K562 (cell line): ENCODE measurements around the gene MYO15A. TPM values are rescaled to one million over a fixed set of nuclear protein-coding genes. Genes with fewer than 3 reads are reported as not detected.

ENCODE experiments used
- ATAC-seq: fragments of 200-7000 bp; cut with Tn5 transposase; 3 replicates; pipeline ENCODE4 v1.9.1; 2020; ENCODE audit warnings: moderate library complexity
- BruUV-seq: library from RNA; stranded (reverse); fragments of 400-500 nt; replicated peaks from 2 replicates; lab custom pipeline; 2021; lab: Mats Ljungman, UMichigan
- CTCF ChIA-PET: fragments of 300-600 bp; formaldehyde crosslinking; extraction: SDS; loops from one replicate; lab custom pipeline; 2021; ENCODE audit warnings: low intra/inter-chr PET ratio; lab: Yijun Ruan, JAX
- POLR2A ChIA-PET: fragments of 300-600, 350-650 bp; sonication (Branson Sonifier 250); formaldehyde crosslinking; extraction: SDS; loops from one replicate; lab custom pipeline; 2021; ENCODE audit warnings: antibody characterized with exemption, inconsistent platforms; lab: Yijun Ruan, JAX
- DNase-seq, 4 experiments: peaks; one replicate each; pipeline versions ENCODE4 v3.0.0 to v3.0.0-alpha.2; 2011 to 2018; ENCODE audit warnings: low spot score in 3 of 4, mixed read lengths in 3 of 4; ENCODE audit errors: extremely low read depth in 1 of 4
- FAIRE-seq: peaks from 2 replicates; lab custom pipeline; 2011; peaks lifted over from hg19 to GRCh38; lab: Jason Lieb, UNC
- H2AFZ ChIP-seq: 2 replicates; pipeline ENCODE4 v1.6.0; 2011; ENCODE audit warnings: low read depth, low read length, control low read depth, inconsistent platforms
- H3K27ac ChIP-seq: fragments of 200-600 bp; 3 replicates; pipeline ENCODE4 v1.8.0; 2011; ENCODE audit warnings: low read depth, mild to moderate bottlenecking, control low read depth, inconsistent platforms, low read length, moderate library complexity, mixed read lengths; ENCODE audit errors: extremely low read depth
- H3K27me3 ChIP-seq, 2 experiments: fragments of 300-600 bp in 1 of 2; 2 replicates in 1 of 2; 3 replicates in 1 of 2; pipeline versions ENCODE4 v1.6.0 to v1.8.0; 2011; ENCODE audit warnings: inconsistent platforms in 2 of 2, low read length in 2 of 2, mild to moderate bottlenecking in 1 of 2, mixed read lengths in 1 of 2, moderate library complexity in 1 of 2; ENCODE audit not compliant: control insufficient read depth in 2 of 2, insufficient read depth in 2 of 2
- H3K36me3 ChIP-seq: fragments of 300-600 bp; 3 replicates; pipeline ENCODE4 v1.8.0; 2011; ENCODE audit warnings: mild to moderate bottlenecking, low read length, inconsistent platforms; ENCODE audit not compliant: control insufficient read depth, insufficient read depth
- H3K4me1 ChIP-seq, 2 experiments: fragments of 200-600 bp in 1 of 2; replicated peaks in 1 of 2; 2 replicates in 1 of 2; 3 replicates in 1 of 2; pipeline versions ENCODE4 v1.5.1 to v1.8.0; 2011; ENCODE audit warnings: inconsistent platforms in 2 of 2, low read length in 2 of 2, mild to moderate bottlenecking in 1 of 2, mixed read lengths in 1 of 2, moderate library complexity in 1 of 2; ENCODE audit not compliant: control insufficient read depth in 2 of 2, insufficient read depth in 2 of 2
- H3K4me2 ChIP-seq: 2 replicates; pipeline ENCODE4 v1.6.1; 2011; ENCODE audit warnings: low read length, control low read depth, inconsistent platforms, mixed read lengths; ENCODE audit not compliant: insufficient read depth
- H3K4me3 ChIP-seq: fragments of 200-600 bp; sonication (generic), shearing (Covaris generic); 2 replicates; pipeline ENCODE4 v1.5.1; 2016; ENCODE audit warnings: control low read depth, inconsistent platforms
- H3K79me2 ChIP-seq: fragments of 200-600 bp; 3 replicates; pipeline ENCODE4 v1.8.0; 2011; ENCODE audit warnings: low read length, inconsistent platforms; ENCODE audit not compliant: control insufficient read depth, insufficient read depth
- H3K9ac ChIP-seq, 2 experiments: 2 replicates each; pipeline versions ENCODE4 v1.6.0 to v1.6.1; 2011; ENCODE audit warnings: low read depth in 2 of 2, low read length in 2 of 2, control low read depth in 1 of 2, inconsistent platforms in 1 of 2, mild to moderate bottlenecking in 1 of 2, mixed read lengths in 1 of 2; ENCODE audit not compliant: insufficient read depth in 1 of 2
- H3K9me1 ChIP-seq: one replicate; pipeline ENCODE4 v1.6.0; 2011; ENCODE audit warnings: inconsistent platforms, mild to moderate bottlenecking, low read length, moderate library complexity; ENCODE audit not compliant: control insufficient read depth, insufficient read depth
- H3K9me3 ChIP-seq: replicated peaks from 2 replicates; pipeline ENCODE4 v1.5.1; 2011; ENCODE audit warnings: low read depth, low read length, inconsistent platforms; ENCODE audit not compliant: control insufficient read depth, insufficient read depth
- H4K20me1 ChIP-seq: replicated peaks from 2 replicates; pipeline ENCODE4 v1.6.1; 2011; ENCODE audit warnings: low read length, inconsistent platforms, mixed read lengths; ENCODE audit not compliant: control insufficient read depth, insufficient read depth
- BHLHE40 ChIP-seq: IDR thresholded peaks from 2 replicates; pipeline ENCODE4 v1.6.1; 2011; ENCODE audit warnings: low read length, improper control_type of control experiment
- EGR1 ChIP-seq: fragments of 450-650 bp; conservative IDR thresholded peaks from 2 replicates; pipeline ENCODE4 v1.6.1; 2017; ENCODE audit warnings: mild to moderate bottlenecking
- EZH2 ChIP-seq: IDR thresholded peaks from 2 replicates; pipeline ENCODE4 v1.6.1; 2012; ENCODE audit warnings: low read depth, mild to moderate bottlenecking, inconsistent platforms, low read length, borderline replicate concordance
- HDAC8 ChIP-seq: fragments of 450-650 bp; IDR thresholded peaks from 2 replicates; pipeline ENCODE4 v1.6.1; 2016; ENCODE audit warnings: mild to moderate bottlenecking, missing genetic modification characterization, moderate library complexity, missing compliant biosample characterization
- KHSRP ChIP-seq: fragments of 450-650 bp; IDR thresholded peaks from 2 replicates; pipeline ENCODE4 v1.6.1; 2017
- MEF2A ChIP-seq: IDR thresholded peaks from 2 replicates; pipeline ENCODE4 v1.6.1; 2011; ENCODE audit warnings: low read depth, mild to moderate bottlenecking, low read length, moderate library complexity; ENCODE audit not compliant: control insufficient read depth
- MTA3 ChIP-seq: fragments of 450-650 bp; formaldehyde crosslinking; IDR thresholded peaks from 2 replicates; pipeline ENCODE4 v1.6.1; 2017; ENCODE audit warnings: mild to moderate bottlenecking, borderline replicate concordance
- PRPF4 ChIP-seq: fragments of 200-400 bp; formaldehyde crosslinking; IDR thresholded peaks from one replicate; pipeline ENCODE4 v1.6.1; 2017; ENCODE audit warnings: low read length, low read depth, mild to moderate bottlenecking; ENCODE audit not compliant: insufficient read depth, poor library complexity, severe bottlenecking
- RFX1 ChIP-seq: fragments of 450-650 bp; IDR thresholded peaks from 2 replicates; pipeline ENCODE4 v1.6.1; 2016; ENCODE audit warnings: mild to moderate bottlenecking, moderate library complexity
- WHSC1 ChIP-seq: IDR thresholded peaks from one replicate; pipeline ENCODE4 v1.6.1; 2012; ENCODE audit warnings: low read length, control low read depth, inconsistent platforms
- ZNF584 ChIP-seq: fragments of 200-800 bp; sonication (Bioruptor generic); IDR thresholded peaks from 2 replicates; pipeline ENCODE4 v1.6.1; 2016; ENCODE audit warnings: low read depth, mild to moderate bottlenecking, missing genetic modification characterization, missing compliant biosample characterization
- WGBS: fragments of 100-300 bp; shearing (Covaris generic); methylation state at CpG from one replicate; pipeline ENCODE4 v1.1.6; 2016; ENCODE audit warnings: low coverage, mixed read lengths; ENCODE audit not compliant: insufficient coverage; ENCODE audit errors: missing lambda C conversion rate; 5-methylcytosine and 5-hydroxymethylcytosine counted together
- in situ Hi-C: fragments of 300-500 bp; cut with MboI; formaldehyde crosslinking; loops from 4 replicates; pipeline ENCODE4 v1.15.0; 2018; ENCODE audit warnings: inconsistent platforms, mixed read lengths
- intact Hi-C: fragments of 100-400 bp; cut with micrococcal nuclease; formaldehyde crosslinking; loops from 2 replicates; pipeline ENCODE4 v1.14.2; 2022
- polyA plus RNA-seq, 8 experiments: library from polyadenylated mRNA; depleted of rRNA in 4 of 8; stranded (reverse) in 5 of 8; unstranded in 3 of 8; fragments of >200 nt; fragmentation: Nextera tagmentation in 2 of 8; fragmentation: Illumina TruSeq in 1 of 8; extraction: Ambion mirVana in 2 of 8; extraction: Trizol in 1 of 8; gene quantifications; 2 replicates each; pipeline versions ENCODE4 v1.2.1 to v1.2.3, GENCODE V29; 2011 to 2014; ENCODE audit warnings: inconsistent platforms in 1 of 8, missing spikeins in 1 of 8
- total RNA-seq, 7 experiments: library from RNA; depleted of rRNA in 6 of 7; stranded (reverse); fragments of >200 nt in 6 of 7; fragmentation: Illumina TruSeq in 2 of 7; extraction: Trizol in 2 of 7; gene quantifications; 2 replicates each; pipeline versions ENCODE4 v1.2.1 to v1.2.3, GENCODE V29; 2011 to 2021; ENCODE audit warnings: low replicate concordance in 1 of 7
- TF ChIP-seq, protein P1 (sequence below): fragments of 450-650 bp; IDR thresholded peaks from 2 replicates; pipeline ENCODE4 v1.6.1; 2018; ENCODE audit warnings: mild to moderate bottlenecking, low read depth; ENCODE audit not compliant: partially characterized antibody
- TF ChIP-seq, protein P2 (sequence below): fragments of 450-650 bp; IDR thresholded peaks from 2 replicates; pipeline ENCODE4 v1.6.1; 2016

The MYO15A gene
- total and polyA plus RNA-seq, 9 of the 15 experiments (the other 6 are each of a cell fraction or from before 2014, with no cell fraction given): 0.05 to 0.88 (median 0.14) TPM; not detected in 1

DNA sequence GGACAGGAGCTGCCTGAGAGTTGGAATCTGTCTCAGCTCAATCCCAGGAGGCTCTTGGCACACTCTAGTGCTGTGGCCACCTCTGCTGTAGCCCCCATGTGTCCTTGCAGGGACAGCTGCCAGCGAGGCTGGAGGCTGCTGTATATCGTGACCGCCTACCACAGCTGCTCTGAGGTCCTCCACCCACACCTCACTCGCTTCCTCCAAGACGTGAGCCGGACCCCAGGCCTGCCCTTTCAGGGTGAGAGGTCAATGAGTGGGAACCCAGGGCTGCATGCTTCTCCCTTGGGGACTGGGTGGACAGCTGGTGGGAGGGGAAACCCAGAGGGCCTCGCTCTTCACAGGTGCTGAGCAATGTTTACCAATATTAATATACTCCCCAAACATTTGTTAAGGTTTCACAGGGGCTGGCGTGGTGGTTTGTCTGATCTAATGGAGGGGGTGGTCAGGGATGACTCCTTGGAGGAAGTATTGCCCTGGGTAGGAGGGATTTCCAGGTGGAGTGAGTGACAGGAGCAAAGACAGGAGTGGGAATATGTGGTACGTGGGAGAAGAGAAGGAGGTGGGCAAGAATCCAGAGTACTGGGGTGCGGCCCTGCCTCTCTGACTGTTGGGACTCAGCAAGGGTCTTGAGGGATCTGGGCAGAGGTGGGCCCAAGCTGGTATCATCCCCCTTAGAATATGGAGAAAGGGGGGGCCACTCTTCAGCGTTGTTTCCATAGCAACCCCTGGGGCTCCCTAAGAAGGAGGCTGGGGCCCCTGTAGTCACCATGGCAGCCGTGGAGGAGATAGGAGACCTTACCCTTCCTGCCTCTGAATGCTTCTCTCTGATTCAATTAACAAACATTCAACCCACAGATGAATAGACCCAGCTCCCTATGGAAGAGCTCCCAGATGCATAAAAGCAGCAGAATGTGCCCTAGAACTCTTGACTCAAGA is 52.9 kb downstream of the MYO15A start:
- H3K4me3 ChIP-seq: no peak overlapping the region
- no peaks in the 10 kb centered on the region for H3K36me3 ChIP-seq
- FAIRE-seq: peak; percentile 19
- no TSS peak for BruUV-seq
- TF ChIP-seq KHSRP (no peak), EZH2 (no peak), RFX1 (peak; percentile 79), ZNF584 (CRISPR knock-in tag) (no peak), MEF2A (no peak), HDAC8 (tag) (no peak), MTA3 (no peak), WHSC1 (no peak), BHLHE40 (no peak), PRPF4 (no peak), EGR1 (peak; percentile 47; the same call in 1 of the 2 replicates)
- TF ChIP-seq, protein P1, sequence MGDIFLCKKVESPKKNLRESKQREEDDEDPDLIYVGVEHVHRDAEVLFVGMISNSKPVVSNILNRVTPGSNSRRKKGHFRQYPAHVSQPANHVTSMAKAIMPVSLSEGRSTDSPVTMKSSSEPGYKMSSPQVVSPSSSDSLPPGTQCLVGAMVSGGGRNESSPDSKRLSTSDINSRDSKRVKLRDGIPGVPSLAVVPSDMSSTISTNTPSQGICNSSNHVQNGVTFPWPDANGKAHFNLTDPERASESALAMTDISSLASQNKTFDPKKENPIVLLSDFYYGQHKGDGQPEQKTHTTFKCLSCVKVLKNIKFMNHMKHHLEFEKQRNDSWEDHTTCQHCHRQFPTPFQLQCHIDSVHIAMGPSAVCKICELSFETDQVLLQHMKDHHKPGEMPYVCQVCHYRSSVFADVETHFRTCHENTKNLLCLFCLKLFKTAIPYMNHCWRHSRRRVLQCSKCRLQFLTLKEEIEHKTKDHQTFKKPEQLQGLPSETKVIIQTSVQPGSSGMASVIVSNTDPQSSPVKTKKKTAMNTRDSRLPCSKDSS: no peak
- TF ChIP-seq, protein P2, sequence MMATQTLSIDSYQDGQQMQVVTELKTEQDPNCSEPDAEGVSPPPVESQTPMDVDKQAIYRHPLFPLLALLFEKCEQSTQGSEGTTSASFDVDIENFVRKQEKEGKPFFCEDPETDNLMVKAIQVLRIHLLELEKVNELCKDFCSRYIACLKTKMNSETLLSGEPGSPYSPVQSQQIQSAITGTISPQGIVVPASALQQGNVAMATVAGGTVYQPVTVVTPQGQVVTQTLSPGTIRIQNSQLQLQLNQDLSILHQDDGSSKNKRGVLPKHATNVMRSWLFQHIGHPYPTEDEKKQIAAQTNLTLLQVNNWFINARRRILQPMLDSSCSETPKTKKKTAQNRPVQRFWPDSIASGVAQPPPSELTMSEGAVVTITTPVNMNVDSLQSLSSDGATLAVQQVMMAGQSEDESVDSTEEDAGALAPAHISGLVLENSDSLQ: peak; percentile 30
- H3K27ac ChIP-seq: no peak overlapping the region
- in situ Hi-C loops (no loop called here), intact Hi-C loops (no loop called here)
- H3K27me3 ChIP-seq: no peaks in the 10 kb centered on the region
- DNase-seq: peak in 2 of 4 experiments; percentile 20 to 21
- no peaks in the 10 kb centered on the region for H3K9me1 ChIP-seq
- CTCF ChIA-PET: no interaction called here
- H4K20me1 ChIP-seq: no peaks in the 10 kb centered on the region
- H3K4me2 ChIP-seq: no peak overlapping the region
- H3K4me1 ChIP-seq: peaks cover 36 to 53% of the 10 kb centered on the region in 2 experiments
- 17% methylated on average over 7 of the region's 12 CpGs for WGBS
- no peaks in the 10 kb centered on the region for H3K9me3 ChIP-seq
- POLR2A ChIA-PET: interaction anchor here (0.5 to 1.1 kb wide), 3 partner anchors 9 to 324 kb away, joined by 3 to 5 read pairs (median 4); no protein-coding TSS in a partner anchor
- peak overlapping the region; percentile 56; the same call in 1 of the 2 replicates for H2AFZ ChIP-seq
- H3K79me2 ChIP-seq: no peaks in the 10 kb centered on the region
- ATAC-seq: no peak
- peak overlapping the region in 1 of 2 experiments; percentile 81; a peak in 2 of 4 replicates for H3K9ac ChIP-seq
